ENCODE results near the gene KIAA0513.

The KIAA0513 gene

DNA sequence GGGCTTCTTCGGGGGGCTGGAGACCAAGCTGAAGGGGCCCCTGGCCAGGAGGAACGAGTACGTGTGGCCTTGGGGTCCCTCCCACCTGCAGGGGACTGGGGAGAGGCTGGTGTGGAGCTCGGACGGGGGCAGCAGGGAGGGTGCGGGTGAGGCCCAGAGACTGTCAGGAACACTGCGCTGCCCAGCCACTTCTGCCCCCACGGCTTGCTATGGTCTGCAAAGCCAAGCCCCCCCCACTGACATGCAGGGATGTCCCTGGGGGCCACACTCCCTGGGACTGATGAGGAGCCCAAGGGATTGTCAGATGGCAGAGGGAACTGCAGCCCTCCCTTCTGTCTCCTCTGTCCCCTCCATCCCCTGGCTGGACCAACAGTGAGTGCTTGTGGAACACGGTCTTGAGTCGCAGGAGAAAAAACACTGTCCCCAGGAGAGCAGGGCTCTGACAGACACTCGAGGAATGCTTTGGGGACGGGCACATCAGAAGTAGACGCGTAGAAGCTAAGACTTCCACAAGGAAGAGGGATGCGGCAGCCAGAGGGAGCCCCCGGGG, 50.1 kb downstream of the KIAA0513 start:
- Histone ChIP-seq H3K9me2 (ENCODE audit: low read depth, low read length) (no peaks in the 10 kb centered on the region), H3K36me3 (ENCODE audit: insufficient read depth, low read length) (no peaks in the 10 kb centered on the region), H3K4me3 (ENCODE audit: low read depth, low read length, poor library complexity, severe bottlenecking) (no peak overlapping the region), H3K27ac (ENCODE audit: low read depth, low read length, poor library complexity, severe bottlenecking) (no peak overlapping the region), H3K4me2 (ENCODE audit: low read length) (no peak overlapping the region), H3K79me2 (ENCODE audit: insufficient read depth, low read length) (no peaks in the 10 kb centered on the region), H2AFZ (ENCODE audit: low read length) (no peak overlapping the region), H3K9me3 (ENCODE audit: low read length) (no peaks in the 10 kb centered on the region), H4K20me1 (ENCODE audit: insufficient read depth, low read length) (no peaks in the 10 kb centered on the region), H3K9ac (ENCODE audit: low read length) (no peak overlapping the region), H3F3A (ENCODE audit: insufficient read depth, low read length) (no peaks in the 10 kb centered on the region), H3K27me3 (ENCODE audit: insufficient read depth, low read length) (0 out of 2 replicates have a peak, but pooled peaks cover 10% of the 10 kb centered on the region), H3K4me1 (ENCODE audit: insufficient read depth, low read length, severe bottlenecking) (no peaks in the 10 kb centered on the region)
- TF ChIP-seq, protein P1, sequence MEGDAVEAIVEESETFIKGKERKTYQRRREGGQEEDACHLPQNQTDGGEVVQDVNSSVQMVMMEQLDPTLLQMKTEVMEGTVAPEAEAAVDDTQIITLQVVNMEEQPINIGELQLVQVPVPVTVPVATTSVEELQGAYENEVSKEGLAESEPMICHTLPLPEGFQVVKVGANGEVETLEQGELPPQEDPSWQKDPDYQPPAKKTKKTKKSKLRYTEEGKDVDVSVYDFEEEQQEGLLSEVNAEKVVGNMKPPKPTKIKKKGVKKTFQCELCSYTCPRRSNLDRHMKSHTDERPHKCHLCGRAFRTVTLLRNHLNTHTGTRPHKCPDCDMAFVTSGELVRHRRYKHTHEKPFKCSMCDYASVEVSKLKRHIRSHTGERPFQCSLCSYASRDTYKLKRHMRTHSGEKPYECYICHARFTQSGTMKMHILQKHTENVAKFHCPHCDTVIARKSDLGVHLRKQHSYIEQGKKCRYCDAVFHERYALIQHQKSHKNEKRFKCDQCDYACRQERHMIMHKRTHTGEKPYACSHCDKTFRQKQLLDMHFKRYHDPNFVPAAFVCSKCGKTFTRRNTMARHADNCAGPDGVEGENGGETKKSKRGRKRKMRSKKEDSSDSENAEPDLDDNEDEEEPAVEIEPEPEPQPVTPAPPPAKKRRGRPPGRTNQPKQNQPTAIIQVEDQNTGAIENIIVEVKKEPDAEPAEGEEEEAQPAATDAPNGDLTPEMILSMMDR (IDR thresholded peaks at IDR 0.05; ENCODE audit: low read length) = no peak
- no peak for TF ChIP-seq EZH2 (IDR thresholded peaks at IDR 0.05; ENCODE audit: borderline replicate concordance, low read length)

DNA sequence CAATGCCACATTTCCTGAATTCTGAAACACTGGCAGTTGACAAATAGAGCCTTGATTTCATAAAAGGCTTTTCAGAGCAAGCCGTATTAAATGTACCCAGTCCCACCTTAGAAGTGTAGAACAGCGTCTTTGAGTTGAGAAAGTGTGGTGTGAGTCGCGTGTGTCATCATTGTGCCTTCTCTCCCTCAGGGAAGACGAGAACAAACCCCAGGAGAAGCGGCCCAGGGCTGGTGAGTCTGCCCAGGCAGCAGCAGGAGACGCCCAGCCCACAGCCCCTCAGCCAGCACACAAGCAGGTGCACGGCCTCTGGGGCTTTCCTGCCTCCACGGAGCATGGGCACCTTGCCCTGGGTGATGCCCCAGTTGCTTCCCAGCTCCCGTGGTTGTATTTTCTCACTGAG, 50.6 kb downstream of the KIAA0513 start:
- no peak overlapping the region for H3K4me2 ChIP-seq (ENCODE audit: low read length)
- no peak overlapping the region for H2AFZ ChIP-seq (ENCODE audit: low read length)
- H3F3A ChIP-seq (ENCODE audit: insufficient read depth, low read length) = no peaks in the 10 kb centered on the region
- TF ChIP-seq, protein P1 (IDR thresholded peaks at IDR 0.05; ENCODE audit: low read length) = no peak
- H3K9me2 ChIP-seq (ENCODE audit: low read depth, low read length) = no peaks in the 10 kb centered on the region
- H3K79me2 ChIP-seq (ENCODE audit: insufficient read depth, low read length) = no peaks in the 10 kb centered on the region
- no peaks in the 10 kb centered on the region for H3K9me3 ChIP-seq (ENCODE audit: low read length)
- H3K27me3 ChIP-seq (ENCODE audit: insufficient read depth, low read length) = peaks cover 12% of the 10 kb centered on the region
- no peaks in the 10 kb centered on the region for H3K4me1 ChIP-seq (ENCODE audit: insufficient read depth, low read length, severe bottlenecking)
- no peaks in the 10 kb centered on the region for H4K20me1 ChIP-seq (ENCODE audit: insufficient read depth, low read length)
- no peak overlapping the region for H3K4me3 ChIP-seq (ENCODE audit: low read depth, low read length, poor library complexity, severe bottlenecking)
- H3K36me3 ChIP-seq (ENCODE audit: insufficient read depth, low read length) = no peaks in the 10 kb centered on the region
- H3K27ac ChIP-seq (ENCODE audit: low read depth, low read length, poor library complexity, severe bottlenecking) = no peak overlapping the region
- no peak overlapping the region for H3K9ac ChIP-seq (ENCODE audit: low read length)

DNA sequence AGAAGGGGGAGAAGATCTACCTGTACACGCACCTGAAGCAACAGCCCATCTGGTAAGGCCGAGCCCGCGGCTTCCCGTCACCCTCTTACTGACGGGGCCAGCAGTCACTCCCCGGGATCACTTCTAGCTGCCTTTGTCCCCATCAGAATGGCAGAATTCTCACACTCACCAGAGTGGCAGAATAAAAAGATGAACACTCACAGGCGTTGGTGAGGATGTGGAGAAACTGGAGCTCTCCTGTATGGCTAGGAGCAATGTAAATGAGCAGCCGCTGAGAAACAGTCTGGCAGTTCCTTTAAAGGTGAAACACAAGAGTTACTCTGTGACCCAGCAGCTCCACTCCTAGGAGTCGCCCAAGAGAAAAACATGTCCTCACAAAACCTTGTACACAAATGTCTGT, 51.4 kb downstream of the KIAA0513 start:
- Histone ChIP-seq H3K9ac (ENCODE audit: low read length) (no peak overlapping the region), H3K27ac (ENCODE audit: low read depth, low read length, poor library complexity, severe bottlenecking) (no peak overlapping the region), H3K9me3 (ENCODE audit: low read length) (no peaks in the 10 kb centered on the region), H4K20me1 (ENCODE audit: insufficient read depth, low read length) (no peaks in the 10 kb centered on the region), H3K4me3 (ENCODE audit: low read depth, low read length, poor library complexity, severe bottlenecking) (no peak overlapping the region), H2AFZ (ENCODE audit: low read length) (no peak overlapping the region), H3F3A (ENCODE audit: insufficient read depth, low read length) (no peaks in the 10 kb centered on the region), H3K27me3 (ENCODE audit: insufficient read depth, low read length) (peaks cover 17% of the 10 kb centered on the region), H3K4me1 (ENCODE audit: insufficient read depth, low read length, severe bottlenecking) (no peaks in the 10 kb centered on the region), H3K79me2 (ENCODE audit: insufficient read depth, low read length) (no peaks in the 10 kb centered on the region), H3K9me2 (ENCODE audit: low read depth, low read length) (no peaks in the 10 kb centered on the region), H3K36me3 (ENCODE audit: insufficient read depth, low read length) (no peaks in the 10 kb centered on the region), H3K4me2 (ENCODE audit: low read length) (no peak overlapping the region)
- TF ChIP-seq EZH2 (IDR thresholded peaks at IDR 0.05; ENCODE audit: borderline replicate concordance, low read length) = no peak
- TF ChIP-seq, protein P1 (IDR thresholded peaks at IDR 0.05; ENCODE audit: low read length) = no peak

Data from OCI-LY1 (cell line).